Measurements from ENCODE around the gene DAD1.

Gene DAD1

GRCh38 chr14:22613106-22613695 lies 24.2 kb upstream of the DAD1 start:
- in situ Hi-C loops (cut with MboI; ENCODE audit: low sequenced_read_pairs, unreplicated experiment): no loop called here
- no peak for TF ChIP-seq CTCF (IDR thresholded peaks at IDR 0.05; ENCODE audit: borderline replicate concordance, control extremely low read depth, extremely low read depth, insufficient read depth, missing control alignments)
- DNase-seq (ENCODE audit: low spot score): no peak

GRCh38 chr14:22610931-22611330 lies 21.9 kb upstream of the DAD1 start:
- in situ Hi-C loops (cut with MboI; ENCODE audit: low sequenced_read_pairs, unreplicated experiment): no loop called here
- no peak for TF ChIP-seq CTCF (IDR thresholded peaks at IDR 0.05; ENCODE audit: borderline replicate concordance, control extremely low read depth, extremely low read depth, insufficient read depth, missing control alignments)

GRCh38 chr14:22607291-22607690 lies 18.3 kb upstream of the DAD1 start:
- TF ChIP-seq CTCF (IDR thresholded peaks at IDR 0.05; ENCODE audit: borderline replicate concordance, control extremely low read depth, extremely low read depth, insufficient read depth, missing control alignments): no peak
- DNase-seq (ENCODE audit: low spot score): no peak
- in situ Hi-C loops (cut with MboI; ENCODE audit: low sequenced_read_pairs, unreplicated experiment): no loop called here

More at GRCh38 chr14:22610931-22611330, 21.9 kb upstream of the DAD1 start:
- DNase-seq (ENCODE audit: low spot score): no peak

GRCh38 chr14:22606380-22606779 lies 17.4 kb upstream of the DAD1 start:
- in situ Hi-C loops (cut with MboI; ENCODE audit: low sequenced_read_pairs, unreplicated experiment): no loop called here
- DNase-seq (ENCODE audit: low spot score): no peak
- TF ChIP-seq CTCF (IDR thresholded peaks at IDR 0.05; ENCODE audit: borderline replicate concordance, control extremely low read depth, extremely low read depth, insufficient read depth, missing control alignments): no peak

- no peak for TF ChIP-seq CTCF (IDR thresholded peaks at IDR 0.05; ENCODE audit: borderline replicate concordance, control extremely low read depth, extremely low read depth, insufficient read depth, missing control alignments)
- no peak for DNase-seq (ENCODE audit: low spot score)
- in situ Hi-C loops (cut with MboI; ENCODE audit: low sequenced_read_pairs, unreplicated experiment): no loop called here
Observed at GRCh38 chr14:22602862-22603261, 13.8 kb upstream of the DAD1 start.

GRCh38 chr14:22601996-22602395 lies 13.0 kb upstream of the DAD1 start:
- no peak for TF ChIP-seq CTCF (IDR thresholded peaks at IDR 0.05; ENCODE audit: borderline replicate concordance, control extremely low read depth, extremely low read depth, insufficient read depth, missing control alignments)
- DNase-seq (ENCODE audit: low spot score): no peak
- in situ Hi-C loops (cut with MboI; ENCODE audit: low sequenced_read_pairs, unreplicated experiment): no loop called here

All from GM13976 (cell line).